Renal pelvis (tissue), 4 donors: Measurements from ENCODE around the gene GMPPA. TPM values are rescaled to one million over a fixed set of nuclear protein-coding genes. Genes with fewer than 3 reads are reported as not detected.

ENCODE experiments used
- DNase-seq: peaks from one replicate; pipeline ENCODE4 v3.0.0-alpha.2; 2013
- polyA plus RNA-seq, 3 donors: library from polyadenylated mRNA; unstranded; fragments of 120-200 nt; gene quantifications; one replicate each; pipeline ENCODE4 v1.2.1, GENCODE V29; 2013; ENCODE audit not compliant: insufficient read length in 3 of 3

Gene GMPPA
- polyA plus RNA-seq, 3 donors: 35.6 to 40.0 (median 39.0) TPM

- DNase-seq: no peak
Measured at GRCh38 chr2:219537657-219538488, 39.2 kb downstream of the GMPPA start.

- DNase-seq: no peak
Measured at GRCh38 chr2:219538504-219538951, 39.8 kb downstream of the GMPPA start.

GRCh38 chr2:219538956-219539788, 40.5 kb downstream of the GMPPA start:
- no peak for DNase-seq

GRCh38 chr2:219539926-219540678, 41.4 kb downstream of the GMPPA start:
- no peak for DNase-seq

- DNase-seq: no peak
Measured at GRCh38 chr2:219540784-219541504, 42.3 kb downstream of the GMPPA start.

GRCh38 chr2:219541611-219542180, 43.0 kb downstream of the GMPPA start:
- DNase-seq: peak; percentile 75

- no peak for DNase-seq
Measured at GRCh38 chr2:219542931-219543595, 44.4 kb downstream of the GMPPA start.

GRCh38 chr2:219543596-219544358, 45.1 kb downstream of the GMPPA start, which contains the start of the genes CHPF and TMEM198:
Gene CHPF, minus strand, starts transcription at chr2:219543809. Its CDS starts 271 bp downstream, at chr2:219543538.
Gene TMEM198, plus strand, starts transcription at chr2:219544028. Its CDS starts 700 bp downstream, at chr2:219544728.
- peak; percentile 98 for DNase-seq

GRCh38 chr2:219544567-219544966, 45.9 kb downstream of the GMPPA start:
- no peak for DNase-seq

GRCh38 chr2:219545295-219545942, 46.7 kb downstream of the GMPPA start:
- no peak for DNase-seq

GRCh38 chr2:219545943-219546352, 47.3 kb downstream of the GMPPA start:
- DNase-seq: no peak

GRCh38 chr2:219547621-219548020, 48.9 kb downstream of the GMPPA start:
- DNase-seq: no peak

GRCh38 chr2:219548990-219549389, 50.3 kb downstream of the GMPPA start:
- no peak for DNase-seq

- DNase-seq: no peak
Measured at GRCh38 chr2:219549619-219550018, 50.9 kb downstream of the GMPPA start.

- no peak for DNase-seq
Measured at GRCh38 chr2:219551441-219552381, 53.0 kb downstream of the GMPPA start.

- DNase-seq: peak; percentile 84
Measured at GRCh38 chr2:219552382-219553167, 53.9 kb downstream of the GMPPA start.

GRCh38 chr2:219553168-219553417, 54.4 kb downstream of the GMPPA start:
- no peak for DNase-seq
